HUES48 (cell line): ENCODE measurements around the gene SRL.

Experiments used
- H3K27ac ChIP-seq: one replicate; pipeline ENCODE4 v1.7.0; 2013; ENCODE audit warnings: low read depth, low read length, inconsistent platforms
- H3K27me3 ChIP-seq: 2 replicates; pipeline ENCODE4 v1.6.1; 2013; ENCODE audit warnings: mild to moderate bottlenecking, low read length; ENCODE audit not compliant: control insufficient read depth, insufficient read depth
- H3K36me3 ChIP-seq: 2 replicates; pipeline ENCODE4 v1.6.1; 2013; ENCODE audit warnings: low read length; ENCODE audit not compliant: control insufficient read depth, insufficient read depth
- H3K4me1 ChIP-seq: 2 replicates; pipeline ENCODE4 v1.6.1; 2013; ENCODE audit warnings: mild to moderate bottlenecking, low read length; ENCODE audit not compliant: control insufficient read depth, insufficient read depth
- H3K4me3 ChIP-seq: 2 replicates; pipeline ENCODE4 v1.5.1; 2013; ENCODE audit warnings: mild to moderate bottlenecking, low read depth, low read length
- H3K9ac ChIP-seq: 2 replicates; pipeline ENCODE4 v1.6.1; 2013; ENCODE audit warnings: mild to moderate bottlenecking, low read depth, low read length, moderate library complexity
- H3K9me3 ChIP-seq: 2 replicates; pipeline ENCODE4 v1.6.1; 2013; ENCODE audit warnings: low read length; ENCODE audit not compliant: control insufficient read depth, insufficient read depth

SRL gene

GRCh38 chr16:4241928-4242283 is at the start of gene SRL:
TSS of gene SRL (minus strand) at chr16:4242080. CDS start at chr16:4242067, 13 bp downstream.
- no peak within 1 kb of the TSS for H3K9ac ChIP-seq
- no peaks in the 10 kb centered on the region for H3K27me3 ChIP-seq
- peaks cover 8% of the 10 kb centered on the region; the same call in 1 of the 2 replicates for H3K4me1 ChIP-seq
- no peak within 1 kb of the TSS for H3K4me3 ChIP-seq
- peaks cover 8% of the 10 kb centered on the region; the same call in 1 of the 2 replicates for H3K9me3 ChIP-seq
- H3K27ac ChIP-seq: no peak within 1 kb of the TSS
- no peaks in the 10 kb centered on the region for H3K36me3 ChIP-seq

GRCh38 chr16:4290236-4290830 is 48.5 kb upstream of the SRL start:
- H3K9me3 ChIP-seq: no peaks in the 10 kb centered on the region
- H3K36me3 ChIP-seq: no peaks in the 10 kb centered on the region
- no peak overlapping the region for H3K9ac ChIP-seq
- H3K27me3 ChIP-seq: no peaks in the 10 kb centered on the region
- peaks cover 17% of the 10 kb centered on the region for H3K4me1 ChIP-seq
- no peak overlapping the region for H3K4me3 ChIP-seq
- H3K27ac ChIP-seq: peak overlapping the region; percentile 81

GRCh38 chr16:4288148-4288921 is 46.5 kb upstream of the SRL start:
- no peaks in the 10 kb centered on the region for H3K36me3 ChIP-seq
- no peak overlapping the region for H3K4me3 ChIP-seq
- no peaks in the 10 kb centered on the region for H3K27me3 ChIP-seq
- no peaks in the 10 kb centered on the region for H3K9me3 ChIP-seq
- no peak overlapping the region for H3K9ac ChIP-seq
- H3K4me1 ChIP-seq: peaks cover 7% of the 10 kb centered on the region
- peak overlapping the region; percentile 47 for H3K27ac ChIP-seq

- Histone ChIP-seq H3K4me1 (no peaks in the 10 kb centered on the region; the same call in 1 of the 2 replicates), H3K9me3 (no peaks in the 10 kb centered on the region), H3K4me3 (no peak overlapping the region), H3K27me3 (no peaks in the 10 kb centered on the region), H3K9ac (no peak overlapping the region), H3K27ac (no peak overlapping the region), H3K36me3 (no peaks in the 10 kb centered on the region)
Observed at GRCh38 chr16:4285167-4285566, 43.3 kb upstream of the SRL start.

- H3K27ac ChIP-seq: no peak overlapping the region
- H3K4me3 ChIP-seq: no peak overlapping the region
- no peaks in the 10 kb centered on the region for H3K36me3 ChIP-seq
- H3K9me3 ChIP-seq: no peaks in the 10 kb centered on the region
- H3K4me1 ChIP-seq: no peaks in the 10 kb centered on the region; the same call in 1 of the 2 replicates
- no peaks in the 10 kb centered on the region for H3K27me3 ChIP-seq
- H3K9ac ChIP-seq: no peak overlapping the region
Observed at GRCh38 chr16:4283939-4284338, 42.1 kb upstream of the SRL start.

GRCh38 chr16:4283441-4283840 is 41.6 kb upstream of the SRL start:
- Histone ChIP-seq H3K27ac (no peak overlapping the region), H3K36me3 (no peaks in the 10 kb centered on the region), H3K9ac (no peak overlapping the region), H3K9me3 (no peaks in the 10 kb centered on the region), H3K4me3 (no peak overlapping the region), H3K4me1 (no peaks in the 10 kb centered on the region; the same call in 1 of the 2 replicates), H3K27me3 (no peaks in the 10 kb centered on the region)

- no peaks in the 10 kb centered on the region for H3K36me3 ChIP-seq
- no peak overlapping the region for H3K9ac ChIP-seq
- no peaks in the 10 kb centered on the region for H3K9me3 ChIP-seq
- no peak overlapping the region for H3K4me3 ChIP-seq
- no peak overlapping the region for H3K27ac ChIP-seq
- no peaks in the 10 kb centered on the region for H3K27me3 ChIP-seq
- no peaks in the 10 kb centered on the region for H3K4me1 ChIP-seq
Observed at GRCh38 chr16:4280625-4281024, 38.7 kb upstream of the SRL start.

- H3K27ac ChIP-seq: no peak overlapping the region
- H3K4me1 ChIP-seq: no peaks in the 10 kb centered on the region
- H3K9ac ChIP-seq: no peak overlapping the region
- H3K36me3 ChIP-seq: no peaks in the 10 kb centered on the region
- H3K9me3 ChIP-seq: no peaks in the 10 kb centered on the region
- no peaks in the 10 kb centered on the region for H3K27me3 ChIP-seq
- no peak overlapping the region for H3K4me3 ChIP-seq
Observed at GRCh38 chr16:4277987-4278513, 36.2 kb upstream of the SRL start.

GRCh38 chr16:4275861-4276260 is 34.0 kb upstream of the SRL start:
- no peak overlapping the region for H3K27ac ChIP-seq
- H3K27me3 ChIP-seq: no peaks in the 10 kb centered on the region
- H3K4me1 ChIP-seq: peaks cover 2% of the 10 kb centered on the region; the same call in 1 of the 2 replicates
- no peak overlapping the region for H3K9ac ChIP-seq
- no peak overlapping the region for H3K4me3 ChIP-seq
- H3K9me3 ChIP-seq: no peaks in the 10 kb centered on the region
- no peaks in the 10 kb centered on the region for H3K36me3 ChIP-seq

GRCh38 chr16:4273858-4274311 is 32.0 kb upstream of the SRL start:
- H3K4me1 ChIP-seq: peaks cover 10% of the 10 kb centered on the region; the same call in 1 of the 2 replicates
- peak overlapping the region; percentile 91 for H3K4me3 ChIP-seq
- H3K27me3 ChIP-seq: no peaks in the 10 kb centered on the region
- peak overlapping the region; percentile 62; the same call in 1 of the 2 replicates for H3K9ac ChIP-seq
- peak overlapping the region; percentile 98 for H3K27ac ChIP-seq
- no peaks in the 10 kb centered on the region for H3K9me3 ChIP-seq
- 0 out of 2 replicates have a peak, but pooled peaks cover 3% of the 10 kb centered on the region for H3K36me3 ChIP-seq
